HG03025 (cell line): ENCODE data around the gene MCM7.

ENCODE experiments used
- ATAC-seq: cut with Tn5 transposase; IDR thresholded peaks from one replicate; pipeline ENCODE4 v1.9.1; 2021; ENCODE audit warnings: mild to moderate bottlenecking, moderate library complexity; ENCODE audit not compliant: unreplicated experiment, low FRiP score

MCM7 gene

DNA sequence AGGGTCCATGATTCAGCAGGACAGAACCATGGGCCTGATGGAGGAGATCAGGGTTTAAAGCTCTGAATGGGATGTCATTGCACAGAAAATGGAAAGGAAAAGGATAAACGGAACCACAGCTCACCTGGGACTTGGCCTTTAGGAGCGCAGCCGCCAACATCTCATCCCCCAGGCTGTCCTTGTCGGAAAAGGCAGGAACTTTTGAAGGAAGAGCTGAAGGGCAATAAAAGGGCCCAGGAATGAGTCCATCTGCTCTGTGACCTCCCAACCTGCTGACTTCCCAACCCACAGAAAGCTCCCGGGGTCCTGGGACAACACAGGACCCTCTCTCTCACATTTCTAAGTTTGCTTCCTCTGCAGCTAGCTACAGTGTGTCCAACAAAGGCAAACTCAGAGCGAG is 25.8 kb downstream of the MCM7 start:
- no peak for ATAC-seq

DNA sequence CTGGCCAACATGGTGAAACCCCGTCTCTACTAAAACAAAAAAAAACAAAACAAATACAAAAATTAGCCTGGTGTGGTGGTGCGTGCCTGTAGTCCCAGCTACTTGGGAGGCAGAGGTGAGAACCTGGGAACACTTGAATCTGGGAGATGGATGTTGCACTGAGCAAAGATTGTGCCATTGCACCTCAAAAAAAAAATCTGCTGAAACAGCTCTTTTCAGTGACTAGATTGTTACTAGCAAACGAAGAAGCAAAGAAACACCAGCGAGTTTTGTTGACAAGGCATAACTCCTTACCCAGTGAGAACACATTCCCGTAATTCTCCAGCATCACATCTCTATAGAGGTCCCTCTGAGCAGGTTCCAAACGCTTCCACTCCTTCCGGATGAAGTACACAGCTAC is 26.4 kb downstream of the MCM7 start:
- ATAC-seq, result no peak

- no peak for ATAC-seq
Measured at GRCh38 chr7:100072462-100072861, 28.7 kb downstream of the MCM7 start.

GRCh38 chr7:100071018-100071723 is 30.0 kb downstream of the MCM7 start:
- no peak for ATAC-seq

- ATAC-seq, result no peak
Measured at GRCh38 chr7:100069991-100070390, 31.2 kb downstream of the MCM7 start.

DNA sequence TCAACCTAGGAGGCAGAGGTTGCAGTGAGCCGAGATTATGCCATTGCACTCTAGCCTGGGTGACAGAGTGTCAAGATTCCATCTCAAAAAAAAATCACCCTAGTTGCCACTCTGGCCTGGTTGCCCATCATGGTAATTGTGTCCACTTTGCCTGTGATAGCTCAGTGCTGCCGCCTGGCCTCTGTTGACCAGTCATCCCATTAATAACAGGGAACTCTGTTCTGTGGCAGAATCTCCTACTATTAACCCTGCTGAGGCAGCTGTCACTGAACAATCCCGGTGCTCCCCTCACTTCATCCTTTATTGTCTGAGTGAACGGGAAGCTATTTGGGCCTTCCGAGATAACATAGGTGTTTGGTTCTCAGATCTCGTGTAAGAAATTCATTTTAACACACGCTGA is 34.2 kb downstream of the MCM7 start:
- no peak for ATAC-seq

DNA sequence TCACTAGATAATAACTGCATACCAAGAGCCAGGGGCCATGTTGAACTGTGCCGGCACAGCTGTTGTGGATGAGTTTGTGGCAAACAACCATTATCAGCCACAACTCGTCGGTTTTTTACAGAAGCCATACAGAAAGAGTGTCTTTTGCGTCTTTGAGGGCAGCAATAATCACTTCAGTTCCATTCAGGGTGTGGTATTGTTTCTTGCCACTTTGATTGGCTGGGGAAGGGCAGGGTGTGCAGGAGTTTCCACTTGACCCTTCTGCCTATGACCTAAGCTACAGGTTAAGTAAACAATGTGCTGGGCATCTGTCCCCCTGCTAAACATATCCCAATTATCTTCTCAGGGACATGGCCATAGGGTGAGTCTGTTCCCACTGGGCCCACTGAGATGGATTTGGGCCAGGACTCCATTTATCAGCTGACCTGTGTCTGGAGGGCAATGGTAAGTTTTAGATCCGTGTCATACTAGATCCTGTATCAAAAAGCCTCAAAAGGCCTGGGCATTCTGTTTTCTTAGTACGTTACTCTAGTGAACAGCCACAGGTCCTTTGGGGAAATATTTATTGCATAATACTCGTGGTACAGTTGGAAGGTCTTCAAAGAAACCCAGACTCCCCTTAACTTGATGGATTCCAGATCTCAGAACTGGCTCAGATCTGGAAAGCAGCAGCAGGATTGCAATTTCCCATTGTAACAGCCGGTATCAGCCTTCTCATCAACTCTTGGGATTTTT is 35.6 kb downstream of the MCM7 start:
- ATAC-seq, result no peak

GRCh38 chr7:100064162-100064561 is 37.0 kb downstream of the MCM7 start:
- ATAC-seq, result no peak

- ATAC-seq, result no peak
Measured at GRCh38 chr7:100063376-100063775, 37.8 kb downstream of the MCM7 start.

DNA sequence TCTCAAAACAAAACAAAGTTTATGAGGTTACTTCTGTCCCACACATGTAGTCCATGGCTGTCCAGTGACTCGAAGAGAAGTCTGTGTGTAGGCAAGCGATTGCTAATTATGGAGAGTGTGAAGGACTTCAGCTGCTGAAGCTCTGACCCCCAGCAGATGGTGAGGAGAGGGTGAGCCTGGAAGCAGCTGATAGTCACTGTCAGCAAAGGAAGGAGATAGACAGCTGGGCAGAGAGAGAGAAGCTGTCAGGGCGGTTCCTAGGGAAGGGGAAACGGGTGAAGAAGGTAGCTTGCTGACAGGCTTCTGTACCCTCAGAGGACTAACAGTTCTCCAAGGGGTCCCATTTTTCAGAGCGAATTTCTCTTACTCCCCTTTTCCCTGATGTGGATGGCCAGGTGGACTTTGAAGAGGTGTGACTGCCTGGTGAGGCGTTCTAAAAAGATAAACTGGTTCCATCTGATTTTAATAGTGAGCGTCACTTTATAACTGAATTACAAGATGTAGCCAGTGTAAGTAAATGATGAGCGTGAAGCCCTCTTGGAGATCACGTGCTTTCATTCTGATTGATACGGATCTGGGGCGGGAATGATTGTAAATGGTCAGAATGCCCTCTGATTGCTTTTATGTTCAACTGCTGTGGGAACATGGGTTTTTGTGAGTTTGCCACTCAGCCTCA is 39.5 kb downstream of the MCM7 start:
- no peak for ATAC-seq

DNA sequence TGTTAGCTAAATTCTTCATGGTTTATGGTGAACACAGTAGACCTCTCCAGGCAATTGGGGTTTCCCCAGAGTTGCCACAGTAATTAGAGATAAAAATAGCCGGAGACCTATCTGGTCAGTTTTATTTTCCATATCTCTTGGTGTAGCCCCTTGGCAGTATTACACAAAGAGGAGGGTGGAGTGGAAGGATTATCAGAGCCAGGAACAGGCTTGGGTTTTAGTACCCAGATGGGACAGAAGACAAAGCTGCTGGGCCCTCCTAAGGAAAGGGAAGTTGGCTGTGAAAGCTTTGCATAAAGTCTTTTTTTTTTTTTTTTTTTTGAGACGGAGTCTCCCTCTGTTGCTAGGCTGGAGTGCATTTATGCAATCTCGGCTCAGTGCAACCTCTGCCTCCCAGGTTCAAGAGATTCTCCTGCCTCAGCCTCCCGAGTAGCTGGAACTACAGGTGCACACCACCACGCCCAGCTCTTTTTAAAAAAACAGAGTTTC is 41.9 kb downstream of the MCM7 start:
- no peak for ATAC-seq

- no peak for ATAC-seq
Measured at GRCh38 chr7:100057006-100057405, 44.2 kb downstream of the MCM7 start.

DNA sequence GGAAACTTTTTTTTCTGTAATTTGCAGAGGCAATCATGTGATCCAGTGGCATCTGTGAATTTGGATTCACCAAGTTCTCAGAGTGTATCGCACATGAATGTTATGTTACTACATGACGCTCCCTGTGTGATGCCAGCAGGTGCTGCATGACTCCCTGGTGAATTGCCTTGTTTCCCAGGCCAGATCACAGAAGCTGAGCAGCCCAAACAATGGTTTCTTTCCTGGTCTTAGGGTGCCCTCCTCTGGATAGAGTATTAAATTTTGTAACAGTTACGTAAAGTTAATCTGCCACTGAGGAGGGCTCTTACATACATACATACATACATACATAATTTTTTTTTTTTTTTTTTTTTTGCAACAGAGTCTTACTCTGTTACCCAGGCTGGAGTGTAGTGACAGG is 48.0 kb downstream of the MCM7 start:
- no peak for ATAC-seq

GRCh38 chr7:100051611-100052010 is 49.6 kb downstream of the MCM7 start:
- no peak for ATAC-seq

DNA sequence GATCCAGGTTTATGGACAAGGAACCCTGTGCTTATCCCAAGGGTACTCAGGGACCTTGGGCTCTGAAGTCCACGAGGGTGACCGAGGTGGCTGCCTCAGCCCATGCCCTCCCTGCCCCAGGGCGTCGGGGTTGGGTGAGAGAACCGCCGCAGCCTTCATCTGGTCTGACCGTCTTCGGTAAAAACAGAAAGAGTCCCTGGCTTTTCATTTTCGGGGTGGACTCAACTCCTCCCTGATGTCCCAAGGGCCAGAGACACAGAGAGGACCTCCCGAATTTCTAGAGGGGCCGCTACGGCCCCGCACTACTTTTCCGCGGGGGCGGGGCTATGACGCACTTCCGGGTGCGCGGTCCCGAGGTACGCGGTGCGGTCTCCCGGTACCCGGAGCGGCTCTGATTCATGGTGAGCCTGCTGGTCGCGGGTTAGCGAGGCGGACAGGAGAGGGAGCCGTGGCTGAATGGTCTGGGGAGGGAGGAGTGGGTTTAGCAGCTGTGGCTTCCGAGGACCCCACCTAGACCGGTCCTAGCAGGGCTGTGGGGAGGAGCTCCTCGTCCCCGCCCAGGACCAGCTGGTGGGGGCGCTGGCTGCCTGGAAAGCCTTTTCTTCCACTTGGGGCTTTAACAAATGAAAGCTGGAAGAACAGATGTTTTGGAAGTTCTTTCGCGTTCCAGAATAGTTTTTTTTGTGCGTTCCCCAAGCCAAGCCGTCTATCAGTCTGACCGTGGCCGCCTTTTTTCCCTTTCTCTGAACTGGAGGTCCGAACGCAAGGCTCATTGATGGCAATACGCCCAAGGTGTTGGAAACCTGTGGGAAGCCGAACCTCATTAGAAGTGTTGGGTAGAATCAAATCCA is 51.5 kb downstream of the MCM7 start, which contains the start of gene ZSCAN21:
Gene ZSCAN21 (plus strand): TSS at position 334 of the 851 bp plus-strand sequence. CDS start 7,233 bp downstream, outside the sequence.
- peak; percentile 71 for ATAC-seq

DNA sequence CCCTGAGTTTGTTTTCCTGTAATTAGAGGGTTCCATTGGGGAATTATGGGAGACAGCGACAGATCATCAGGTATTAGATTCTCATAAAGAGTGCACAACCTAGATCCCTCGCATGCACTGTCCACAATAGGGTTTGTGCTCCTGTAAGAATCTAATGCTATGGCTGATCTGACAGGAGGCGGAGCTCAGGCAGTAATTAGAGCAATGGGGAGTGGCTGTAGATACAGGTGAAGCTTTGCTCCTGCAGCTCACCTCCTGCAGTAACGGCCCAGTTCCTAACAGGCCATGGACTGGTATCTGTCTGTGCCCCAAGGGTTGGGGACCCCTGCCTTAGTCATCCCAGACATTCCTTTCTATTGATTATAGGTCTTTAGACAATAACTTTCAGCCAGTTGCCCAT is 52.5 kb downstream of the MCM7 start:
- no peak for ATAC-seq

DNA sequence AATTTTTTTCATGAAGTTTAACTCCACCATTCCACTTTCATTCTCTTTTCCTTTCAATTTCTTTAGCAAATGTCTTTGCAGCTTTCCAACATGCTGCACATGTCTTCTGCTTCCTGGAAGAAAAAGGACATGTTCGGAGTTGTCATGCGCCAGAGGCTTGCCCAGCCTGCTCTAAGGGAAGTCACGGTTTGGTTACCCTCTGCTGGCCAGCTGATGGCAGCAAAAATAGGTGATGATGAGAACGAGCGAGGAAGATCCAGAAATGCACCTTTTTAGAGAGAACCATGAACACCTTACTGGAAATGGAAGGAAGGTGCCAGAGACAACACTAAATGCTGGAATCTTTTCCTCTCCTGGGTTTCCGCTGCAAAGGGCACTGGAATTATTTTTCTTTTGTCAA is 56.5 kb downstream of the MCM7 start:
- no peak for ATAC-seq
